Right lobe of liver (tissue), 4 donors: ENCODE data around the gene FTO.

Experiments
- POLR2A ChIP-seq: fragments of 450-650 bp; IDR thresholded peaks from one replicate; pipeline ENCODE4 v1.6.1; 2017; ENCODE audit warnings: antibody characterized with exemption, mild to moderate bottlenecking
- TF ChIP-seq, protein P1 (sequence below), 4 donors: fragments of 200-600 bp in 3 of 4; fragments of 450-650 bp in 1 of 4; IDR thresholded peaks; one replicate each; pipeline versions ENCODE4 v1.5.1 to v1.8.0; 2016 to 2022; ENCODE audit warnings: antibody characterized with exemption in 4 of 4, mild to moderate bottlenecking in 2 of 4
- donor health status: DM: no; HTN: no; CAD: no.
- donor health status: DM: no; HTN: no; CAD: no.
- donor health status: DM: no; HTN: yes; CAD: no.

DNA sequence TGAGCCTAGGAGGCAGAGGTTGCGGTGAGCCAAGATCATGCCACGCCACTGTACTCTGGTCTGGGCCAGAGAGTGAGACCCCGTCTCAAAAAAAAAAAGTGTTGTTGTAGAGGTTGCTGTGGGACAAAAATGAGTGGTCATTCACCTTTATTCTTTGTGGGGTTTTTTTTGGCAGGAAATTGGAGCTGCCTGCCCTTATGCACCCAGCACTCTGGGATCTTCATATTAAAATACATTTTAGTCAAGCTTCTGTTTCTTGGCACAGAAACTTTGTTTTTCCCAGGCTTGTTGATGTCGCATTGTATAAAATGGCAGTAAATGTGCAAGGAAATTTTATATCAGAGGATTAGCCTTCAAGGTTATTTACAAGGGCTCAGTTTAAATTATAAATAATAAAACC, 174.3 kb downstream of the FTO start:
- TF ChIP-seq, protein P1, sequence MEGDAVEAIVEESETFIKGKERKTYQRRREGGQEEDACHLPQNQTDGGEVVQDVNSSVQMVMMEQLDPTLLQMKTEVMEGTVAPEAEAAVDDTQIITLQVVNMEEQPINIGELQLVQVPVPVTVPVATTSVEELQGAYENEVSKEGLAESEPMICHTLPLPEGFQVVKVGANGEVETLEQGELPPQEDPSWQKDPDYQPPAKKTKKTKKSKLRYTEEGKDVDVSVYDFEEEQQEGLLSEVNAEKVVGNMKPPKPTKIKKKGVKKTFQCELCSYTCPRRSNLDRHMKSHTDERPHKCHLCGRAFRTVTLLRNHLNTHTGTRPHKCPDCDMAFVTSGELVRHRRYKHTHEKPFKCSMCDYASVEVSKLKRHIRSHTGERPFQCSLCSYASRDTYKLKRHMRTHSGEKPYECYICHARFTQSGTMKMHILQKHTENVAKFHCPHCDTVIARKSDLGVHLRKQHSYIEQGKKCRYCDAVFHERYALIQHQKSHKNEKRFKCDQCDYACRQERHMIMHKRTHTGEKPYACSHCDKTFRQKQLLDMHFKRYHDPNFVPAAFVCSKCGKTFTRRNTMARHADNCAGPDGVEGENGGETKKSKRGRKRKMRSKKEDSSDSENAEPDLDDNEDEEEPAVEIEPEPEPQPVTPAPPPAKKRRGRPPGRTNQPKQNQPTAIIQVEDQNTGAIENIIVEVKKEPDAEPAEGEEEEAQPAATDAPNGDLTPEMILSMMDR (IDR thresholded peaks at IDR 0.05) = no peak
- no peak for TF ChIP-seq POLR2A
